ENCODE results near the gene VTN. TPM values are rescaled to one million over a fixed set of nuclear protein-coding genes. Genes with fewer than 3 reads are reported as not detected.
A peak's percentile ranks its signal among the peaks of the same experiment; 100 is the strongest.

Gene VTN
- total and polyA plus RNA-seq, 9 donors, result 0.21 to 6.5 (median 0.48) TPM

GRCh38 chr17:28357061-28357900 lies 12.8 kb downstream of the VTN start, which contains the start of gene POLDIP2:
POLDIP2 (minus strand) TSS chr17:28357527; CDS start chr17:28357448, 79 bp downstream.
- under 1% methylated on average over 80 of the region's 80 CpGs for WGBS (ENCODE audit: insufficient coverage)
- H3K36me3 ChIP-seq (ENCODE audit: control insufficient read depth, insufficient read depth, low read length), result peaks cover 54% of the 10 kb centered on the region
- peak; percentile 98 for DNase-seq
- no peaks in the 10 kb centered on the region for H3K27me3 ChIP-seq (ENCODE audit: control insufficient read depth, insufficient read depth, low read length)
- H3K4me1 ChIP-seq (ENCODE audit: control insufficient read depth, insufficient read depth, low read length), result peaks cover 18% of the 10 kb centered on the region
- peak within 1 kb of the TSS; percentile 82 for H3K4me3 ChIP-seq (ENCODE audit: low read length)
- H3K9me3 ChIP-seq (replicated peaks; ENCODE audit: control insufficient read depth, low read depth, low read length), result no peaks in the 10 kb centered on the region
- peak within 1 kb of the TSS; percentile 32 for H3K27ac ChIP-seq (ENCODE audit: low read length)

GRCh38 chr17:28350271-28350670 lies 19.8 kb downstream of the VTN start:
- Histone ChIP-seq H3K4me3 (ENCODE audit: low read length) (no peak overlapping the region), H3K27ac (ENCODE audit: low read length) (no peak overlapping the region), H3K9me3 (replicated peaks; ENCODE audit: control insufficient read depth, low read depth, low read length) (no peaks in the 10 kb centered on the region), H3K27me3 (ENCODE audit: control insufficient read depth, insufficient read depth, low read length) (no peaks in the 10 kb centered on the region), H3K36me3 (ENCODE audit: control insufficient read depth, insufficient read depth, low read length) (peaks cover 88% of the 10 kb centered on the region), H3K4me1 (ENCODE audit: control insufficient read depth, insufficient read depth, low read length) (no peaks in the 10 kb centered on the region)
- no CpG with 5 or more reads among the region's 7 CpGs for WGBS (ENCODE audit: insufficient coverage)
- DNase-seq, result no peak

- no peaks in the 10 kb centered on the region for H3K9me3 ChIP-seq (replicated peaks; ENCODE audit: control insufficient read depth, low read depth, low read length)
- H3K27me3 ChIP-seq (ENCODE audit: control insufficient read depth, insufficient read depth, low read length), result no peaks in the 10 kb centered on the region
- no peak for DNase-seq
- H3K36me3 ChIP-seq (ENCODE audit: control insufficient read depth, insufficient read depth, low read length), result peaks cover 93% of the 10 kb centered on the region
- H3K4me3 ChIP-seq (ENCODE audit: low read length), result no peak overlapping the region
- no peak overlapping the region for H3K27ac ChIP-seq (ENCODE audit: low read length)
- WGBS (ENCODE audit: insufficient coverage), result no CpG with 5 or more reads among the region's 3 CpGs
- no peaks in the 10 kb centered on the region for H3K4me1 ChIP-seq (ENCODE audit: control insufficient read depth, insufficient read depth, low read length)
These were observed 21.1 kb downstream of the VTN start for GRCh38 chr17:28348979-28349378.

DNA sequence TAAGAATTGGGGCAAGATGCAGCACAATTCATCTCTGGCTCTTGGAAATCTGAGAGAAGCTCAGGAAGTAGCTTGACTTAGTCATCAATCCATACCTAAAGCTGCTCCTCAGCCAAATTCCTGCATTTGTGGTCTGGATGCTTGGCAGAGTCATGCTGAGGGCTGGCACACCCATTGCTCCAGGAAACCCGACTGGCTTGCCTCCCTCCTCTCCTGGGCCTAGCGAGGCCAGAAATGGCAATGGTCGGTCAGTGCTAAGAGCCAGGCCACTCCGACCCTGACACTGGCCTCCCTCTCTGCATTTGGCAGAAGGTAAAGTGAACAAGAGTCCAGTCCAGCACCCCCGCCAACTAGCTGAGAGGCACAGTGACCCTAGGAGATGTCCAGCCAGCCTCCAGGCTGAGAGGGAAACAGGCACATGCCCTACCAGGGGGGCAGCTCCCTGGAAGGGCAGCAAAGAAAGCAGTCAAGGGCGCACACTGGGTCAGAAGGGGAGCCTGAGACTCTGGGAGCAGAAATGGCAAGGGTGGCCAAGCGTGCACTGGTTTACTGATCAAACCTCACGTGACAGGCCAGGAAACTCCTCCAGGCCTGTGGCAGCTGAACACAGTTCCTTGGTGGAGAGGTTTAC lies 22.7 kb downstream of the VTN start:
- no peak for DNase-seq
- no peak overlapping the region for H3K27ac ChIP-seq (ENCODE audit: low read length)
- H3K4me3 ChIP-seq (ENCODE audit: low read length), result no peak overlapping the region
- H3K27me3 ChIP-seq (ENCODE audit: control insufficient read depth, insufficient read depth, low read length), result no peaks in the 10 kb centered on the region
- H3K9me3 ChIP-seq (replicated peaks; ENCODE audit: control insufficient read depth, low read depth, low read length), result no peaks in the 10 kb centered on the region
- no peaks in the 10 kb centered on the region for H3K4me1 ChIP-seq (ENCODE audit: control insufficient read depth, insufficient read depth, low read length)
- WGBS (ENCODE audit: insufficient coverage), result 83% methylated on average over 8 of the region's 8 CpGs
- peaks cover 95% of the 10 kb centered on the region for H3K36me3 ChIP-seq (ENCODE audit: control insufficient read depth, insufficient read depth, low read length)

DNA sequence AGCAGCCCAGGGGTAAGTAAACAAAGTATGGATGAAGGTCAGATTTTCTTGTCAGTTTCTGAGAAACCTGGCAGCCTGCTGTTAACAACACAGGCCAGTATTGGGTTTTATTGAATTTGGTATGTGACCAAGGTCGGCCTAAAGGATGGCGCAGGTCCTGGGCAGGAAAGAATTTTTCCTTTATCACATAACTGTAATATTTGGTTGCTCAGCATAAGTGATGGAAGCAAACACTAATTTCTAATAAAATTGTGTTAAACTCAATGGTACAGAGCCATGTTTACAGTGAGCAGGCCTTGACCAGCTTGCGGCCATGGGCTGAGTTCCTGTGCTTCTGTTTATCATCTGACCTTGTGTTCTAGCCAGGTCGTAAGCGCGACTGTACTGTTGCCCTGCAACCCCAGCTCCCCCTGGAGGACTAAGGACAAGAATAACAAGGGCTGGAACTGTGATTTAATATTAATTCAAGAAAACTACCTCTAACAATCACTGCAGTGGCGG lies 23.3 kb downstream of the VTN start:
- H3K9me3 ChIP-seq (replicated peaks; ENCODE audit: control insufficient read depth, low read depth, low read length), result no peaks in the 10 kb centered on the region
- peaks cover 95% of the 10 kb centered on the region for H3K36me3 ChIP-seq (ENCODE audit: control insufficient read depth, insufficient read depth, low read length)
- H3K4me3 ChIP-seq (ENCODE audit: low read length), result no peak overlapping the region
- WGBS (ENCODE audit: insufficient coverage), result no CpG with 5 or more reads among the region's 7 CpGs
- no peak overlapping the region for H3K27ac ChIP-seq (ENCODE audit: low read length)
- H3K4me1 ChIP-seq (ENCODE audit: control insufficient read depth, insufficient read depth, low read length), result no peaks in the 10 kb centered on the region
- no peaks in the 10 kb centered on the region for H3K27me3 ChIP-seq (ENCODE audit: control insufficient read depth, insufficient read depth, low read length)
- no peak for DNase-seq

DNA sequence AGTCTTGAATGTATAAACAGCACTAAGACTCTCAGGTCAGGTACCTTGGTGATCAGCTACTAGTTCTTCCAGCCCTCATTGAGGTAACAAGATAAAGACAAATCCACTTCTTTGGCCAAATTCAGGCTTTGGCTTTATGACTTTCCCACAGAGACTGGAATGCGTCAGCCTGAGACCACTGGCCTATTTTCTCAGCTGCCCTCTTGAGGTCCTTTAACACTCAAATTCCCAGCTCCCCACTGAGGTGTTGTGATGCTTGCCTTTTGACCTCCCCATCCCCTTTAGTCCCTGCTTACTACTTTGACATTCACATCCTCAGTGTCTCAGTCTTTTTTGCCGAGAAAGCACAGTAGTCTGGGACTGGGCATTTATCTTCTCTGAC lies 23.9 kb downstream of the VTN start:
- no peaks in the 10 kb centered on the region for H3K4me1 ChIP-seq (ENCODE audit: control insufficient read depth, insufficient read depth, low read length)
- WGBS (ENCODE audit: insufficient coverage), result 75% methylated on average over 1 of the region's 2 CpGs

DNA sequence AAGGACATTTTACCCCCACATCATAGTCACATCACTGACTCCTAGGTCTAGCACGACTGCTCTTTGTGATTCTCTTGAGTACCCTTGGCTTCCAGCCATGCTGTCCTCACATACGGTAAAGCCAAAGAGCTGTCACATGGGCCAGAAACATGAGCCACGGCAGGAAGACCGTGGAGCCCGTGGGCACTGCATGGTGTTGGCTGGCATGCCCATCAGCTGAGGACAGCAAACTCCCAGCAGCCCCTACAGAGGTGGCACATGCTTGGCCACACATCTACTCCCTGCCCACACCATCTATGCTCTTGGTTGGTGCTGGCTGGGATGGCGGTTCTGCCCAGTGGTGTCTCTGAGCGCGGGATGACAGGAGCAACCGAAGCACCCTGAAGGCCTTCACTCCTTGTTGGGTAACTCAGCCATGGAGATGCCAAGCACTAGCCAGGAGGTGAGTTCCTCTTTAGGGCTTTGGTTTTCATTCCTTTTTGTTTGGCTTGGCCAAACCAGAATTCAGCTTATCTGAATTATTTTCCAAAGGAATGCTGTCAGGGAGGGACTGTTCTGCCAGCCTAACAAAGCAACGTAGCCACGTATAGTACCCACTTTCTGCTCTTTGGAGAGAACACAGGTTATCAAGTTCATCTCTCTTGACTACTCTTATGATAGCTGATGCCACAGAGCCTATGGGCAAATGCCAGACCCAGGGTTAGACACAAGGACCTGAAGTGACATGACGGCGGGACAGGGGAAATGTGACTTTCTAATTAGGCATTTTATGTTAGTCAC lies 24.5 kb downstream of the VTN start:
- Histone ChIP-seq H3K27ac (ENCODE audit: low read length) (no peak overlapping the region), H3K36me3 (ENCODE audit: control insufficient read depth, insufficient read depth, low read length) (peaks cover 94% of the 10 kb centered on the region), H3K4me3 (ENCODE audit: low read length) (no peak overlapping the region), H3K9me3 (replicated peaks; ENCODE audit: control insufficient read depth, low read depth, low read length) (no peaks in the 10 kb centered on the region), H3K4me1 (ENCODE audit: control insufficient read depth, insufficient read depth, low read length) (no peaks in the 10 kb centered on the region), H3K27me3 (ENCODE audit: control insufficient read depth, insufficient read depth, low read length) (no peaks in the 10 kb centered on the region)
- no peak for DNase-seq
- 74% methylated on average over 12 of the region's 13 CpGs for WGBS (ENCODE audit: insufficient coverage)

More for the DNA sequence above, 23.9 kb downstream of the VTN start:
- no peak for DNase-seq
- no peaks in the 10 kb centered on the region for H3K9me3 ChIP-seq (replicated peaks; ENCODE audit: control insufficient read depth, low read depth, low read length)
- H3K27me3 ChIP-seq (ENCODE audit: control insufficient read depth, insufficient read depth, low read length), result no peaks in the 10 kb centered on the region
- no peak overlapping the region for H3K27ac ChIP-seq (ENCODE audit: low read length)
- peaks cover 95% of the 10 kb centered on the region for H3K36me3 ChIP-seq (ENCODE audit: control insufficient read depth, insufficient read depth, low read length)
- H3K4me3 ChIP-seq (ENCODE audit: low read length), result no peak overlapping the region

- no peak overlapping the region for H3K4me3 ChIP-seq (ENCODE audit: low read length)
- no peaks in the 10 kb centered on the region for H3K9me3 ChIP-seq (replicated peaks; ENCODE audit: control insufficient read depth, low read depth, low read length)
- no peaks in the 10 kb centered on the region for H3K4me1 ChIP-seq (ENCODE audit: control insufficient read depth, insufficient read depth, low read length)
- WGBS (ENCODE audit: insufficient coverage), result 93% methylated on average over 16 of the region's 19 CpGs
- H3K36me3 ChIP-seq (ENCODE audit: control insufficient read depth, insufficient read depth, low read length), result peaks cover 90% of the 10 kb centered on the region
- no peak for DNase-seq
- no peaks in the 10 kb centered on the region for H3K27me3 ChIP-seq (ENCODE audit: control insufficient read depth, insufficient read depth, low read length)
- no peak overlapping the region for H3K27ac ChIP-seq (ENCODE audit: low read length)
These were observed 25.6 kb downstream of the VTN start for GRCh38 chr17:28344435-28344901.

- 97% methylated on average over 5 of the region's 9 CpGs for WGBS (ENCODE audit: insufficient coverage)
- peaks cover 85% of the 10 kb centered on the region for H3K36me3 ChIP-seq (ENCODE audit: control insufficient read depth, insufficient read depth, low read length)
- H3K27me3 ChIP-seq (ENCODE audit: control insufficient read depth, insufficient read depth, low read length), result no peaks in the 10 kb centered on the region
- H3K9me3 ChIP-seq (replicated peaks; ENCODE audit: control insufficient read depth, low read depth, low read length), result no peaks in the 10 kb centered on the region
- no peak overlapping the region for H3K27ac ChIP-seq (ENCODE audit: low read length)
- no peak for DNase-seq
- H3K4me1 ChIP-seq (ENCODE audit: control insufficient read depth, insufficient read depth, low read length), result no peaks in the 10 kb centered on the region
- H3K4me3 ChIP-seq (ENCODE audit: low read length), result no peak overlapping the region
These were observed 26.1 kb downstream of the VTN start for GRCh38 chr17:28344011-28344410.
